Measurements from ENCODE around the gene NBEA.

- TF ChIP-seq ZNF274 (IDR thresholded peaks at IDR 0.05; ENCODE audit: low read length) (no peak), ZNF274 (tag by site-specific recombination; IDR thresholded peaks at IDR 0.05; ENCODE audit: borderline replicate concordance) (no peak), ZNF184 (tag by site-specific recombination; IDR thresholded peaks at IDR 0.05) (no peak), SP2 (tag by site-specific recombination; IDR thresholded peaks at IDR 0.05) (no peak), ZNF785 (tag by site-specific recombination; IDR thresholded peaks at IDR 0.05) (no peak), REST (tag by site-specific recombination; IDR thresholded peaks at IDR 0.05) (no peak), TCF7L2 (IDR thresholded peaks at IDR 0.05; ENCODE audit: borderline replicate concordance, low read depth, low read length) (no peak), ZNF548 (tag by site-specific recombination; IDR thresholded peaks at IDR 0.05) (no peak), PBX3 (CRISPR knock-in tag; IDR thresholded peaks at IDR 0.05) (no peak), ZNF585B (tag by site-specific recombination; IDR thresholded peaks at IDR 0.05) (no peak)
These were observed 730.5 kb downstream of the NBEA start for GRCh38 chr13:35672611-35673010.
